SH-SY5Y (cell line): ENCODE measurements around the gene LRRC7.

Source experiments
- GATA2 ChIP-seq: IDR thresholded peaks from 2 replicates; pipeline ENCODE4 v1.6.1; 2011; ENCODE audit warnings: mild to moderate bottlenecking, low read depth, low read length
- GATA3 ChIP-seq: IDR thresholded peaks from 2 replicates; pipeline ENCODE4 v1.6.1; 2011; ENCODE audit warnings: low read depth, mild to moderate bottlenecking, low read length, moderate library complexity

LRRC7 gene

DNA sequence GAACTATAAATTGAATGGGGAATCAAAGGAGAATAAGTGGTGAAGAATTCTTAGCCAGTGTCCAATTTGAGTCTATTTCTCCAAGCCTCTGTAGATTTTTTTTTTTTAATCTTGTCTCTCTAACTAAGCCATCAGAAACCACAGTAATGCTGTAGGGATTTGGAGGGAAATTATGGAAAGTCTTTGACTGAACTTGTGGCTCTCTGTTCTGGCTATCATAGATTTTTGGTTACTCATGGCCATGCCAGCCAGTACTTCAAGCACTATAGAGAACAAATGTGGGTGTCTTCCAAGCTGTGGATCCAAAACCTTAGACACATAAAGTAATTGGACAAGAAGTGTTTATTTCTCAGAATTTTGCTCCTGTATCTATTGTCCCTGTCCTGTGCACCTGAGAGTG, 489.8 kb downstream of the LRRC7 start:
- TF ChIP-seq GATA3 (no peak), GATA2 (no peak)

DNA sequence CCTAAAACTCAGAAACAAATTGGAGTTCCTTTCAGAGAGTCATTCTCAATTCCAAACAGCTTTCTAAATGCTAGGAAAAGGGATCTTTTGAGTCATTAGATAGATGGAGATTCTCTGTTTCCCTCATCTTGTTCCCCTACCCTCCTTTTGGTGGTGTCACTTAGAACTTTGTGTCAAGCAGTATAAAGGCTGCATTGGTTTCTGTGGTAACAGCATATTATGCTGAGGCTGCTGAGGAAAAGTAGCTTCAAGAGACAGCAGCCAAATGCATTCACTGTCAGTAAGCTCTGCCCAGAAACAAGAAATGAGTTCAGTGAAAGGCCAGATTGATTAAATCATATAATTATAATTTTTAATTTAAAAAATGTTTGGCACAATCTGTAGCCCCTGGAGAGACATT, 493.5 kb downstream of the LRRC7 start:
- no peak for TF ChIP-seq GATA2
- TF ChIP-seq GATA3: no peak

DNA sequence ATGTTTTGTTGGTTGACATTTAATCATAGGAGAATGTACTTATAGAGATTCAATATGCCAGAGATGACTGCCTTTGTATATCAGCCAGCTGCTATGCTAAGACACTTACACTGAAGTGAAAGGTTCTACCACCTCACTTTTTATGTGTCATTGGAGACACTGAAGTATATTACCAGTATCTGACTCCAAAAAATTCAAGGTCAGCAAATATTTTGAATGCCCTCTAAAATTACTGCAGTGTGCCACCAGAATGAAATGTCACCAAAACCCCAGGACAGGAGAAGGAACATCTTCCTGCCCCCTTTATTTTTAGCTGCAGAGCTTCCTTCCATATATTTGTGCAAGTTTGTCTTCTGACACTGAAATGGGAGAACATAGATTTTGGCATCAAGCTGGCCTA, 496.1 kb downstream of the LRRC7 start:
- TF ChIP-seq GATA2: no peak
- no peak for TF ChIP-seq GATA3

DNA sequence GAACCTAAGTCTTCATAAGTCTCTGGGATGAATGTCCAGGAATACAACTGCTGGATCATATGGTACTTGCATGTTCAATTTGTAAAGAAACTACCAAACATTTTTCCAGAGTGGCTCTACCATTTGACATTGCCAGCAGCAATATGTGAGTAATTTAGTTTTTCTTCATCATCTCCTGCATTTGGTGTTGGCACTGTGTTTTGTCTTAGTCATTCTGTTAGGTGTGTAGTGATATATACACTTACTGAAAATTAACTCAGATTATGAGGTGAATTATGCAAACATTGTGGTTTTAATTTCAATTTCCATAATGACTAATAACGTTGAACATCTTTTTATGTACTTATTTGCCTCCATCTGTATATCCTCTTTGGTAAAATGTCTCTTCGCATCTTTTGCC, 499.0 kb downstream of the LRRC7 start:
- no peak for TF ChIP-seq GATA3
- TF ChIP-seq GATA2: no peak

DNA sequence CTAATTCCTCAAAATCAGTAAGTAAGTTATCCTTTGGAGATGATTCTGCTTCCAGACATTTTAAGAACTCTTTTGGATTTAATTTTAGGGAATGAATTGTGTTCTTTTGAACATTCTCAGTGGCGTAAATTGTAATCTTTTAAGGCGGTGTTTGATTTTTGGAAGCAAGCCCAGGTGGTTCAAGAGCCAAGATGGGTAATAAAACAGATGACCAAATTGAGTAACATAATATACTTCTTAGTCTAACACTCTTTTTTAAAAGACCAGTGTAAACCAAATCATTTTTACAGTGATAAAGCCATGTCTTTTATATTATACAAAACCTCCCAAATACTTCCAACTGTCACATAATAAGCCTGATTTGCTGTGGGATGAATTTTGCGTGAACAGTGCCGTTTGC, 503.9 kb downstream of the LRRC7 start:
- TF ChIP-seq GATA3: no peak
- no peak for TF ChIP-seq GATA2

DNA sequence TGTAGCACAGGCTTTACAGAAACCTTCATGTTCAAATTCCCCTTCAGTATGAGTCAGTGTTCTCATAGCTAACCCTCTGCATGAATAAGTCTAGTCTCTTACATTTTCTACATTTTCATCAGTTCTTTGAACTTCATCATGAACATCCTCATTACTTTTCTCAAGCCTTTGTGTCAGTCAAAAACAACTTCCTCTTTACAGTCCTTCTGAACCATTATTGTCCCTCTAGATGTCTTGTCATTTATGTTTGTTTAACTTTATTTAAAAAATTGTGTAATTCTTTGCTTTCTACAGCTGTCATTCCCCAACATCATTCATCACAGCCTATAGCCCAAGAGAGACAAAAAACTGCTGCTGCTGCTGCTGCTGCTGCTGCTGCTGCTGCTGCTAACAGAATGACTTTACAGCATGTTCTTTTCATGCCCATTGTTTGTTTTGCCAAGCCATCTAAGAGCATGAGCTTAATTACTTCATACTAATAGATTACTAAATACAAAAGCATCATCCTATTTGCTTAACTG, 504.6 kb downstream of the LRRC7 start:
- TF ChIP-seq GATA2 (no peak), GATA3 (no peak)

DNA sequence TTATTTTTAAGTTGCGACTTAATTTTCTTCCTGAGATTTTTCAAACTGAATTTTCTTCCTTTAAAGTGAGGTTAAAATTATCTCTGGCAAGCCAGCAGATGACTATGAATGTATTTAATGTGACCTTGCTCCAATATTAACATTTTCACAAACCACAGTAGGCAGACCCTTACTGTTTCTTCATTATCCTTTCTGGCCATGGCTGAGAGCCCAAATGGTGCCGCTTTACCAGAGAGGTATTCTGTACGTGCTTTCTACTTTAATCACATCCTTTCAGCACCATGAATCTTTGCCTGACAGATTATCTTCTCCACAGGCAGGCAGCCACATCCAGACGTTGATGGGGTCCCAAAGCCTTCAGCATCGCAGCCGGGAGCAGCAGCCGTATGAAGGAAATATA, 508.0 kb downstream of the LRRC7 start:
- TF ChIP-seq GATA3 (no peak), GATA2 (no peak)

DNA sequence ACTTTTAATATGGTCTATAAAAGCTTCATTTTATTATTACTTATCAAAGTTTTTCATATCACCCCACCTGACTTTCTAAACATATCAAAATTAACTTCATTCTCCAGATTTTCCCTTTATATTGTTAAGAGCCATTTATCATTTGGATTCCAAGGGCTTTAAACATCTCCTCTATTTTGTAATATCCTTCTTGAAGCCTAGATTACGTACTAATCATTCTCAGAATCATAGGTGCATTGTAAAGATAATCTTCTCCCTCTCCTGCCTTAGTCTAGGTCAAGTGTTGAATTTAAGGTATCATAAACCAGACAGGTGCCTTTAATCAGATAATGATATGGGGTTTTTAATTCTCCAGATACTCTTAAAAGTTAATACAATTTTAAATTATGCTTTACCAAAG, 509.3 kb downstream of the LRRC7 start:
- TF ChIP-seq GATA2 (no peak), GATA3 (no peak)

DNA sequence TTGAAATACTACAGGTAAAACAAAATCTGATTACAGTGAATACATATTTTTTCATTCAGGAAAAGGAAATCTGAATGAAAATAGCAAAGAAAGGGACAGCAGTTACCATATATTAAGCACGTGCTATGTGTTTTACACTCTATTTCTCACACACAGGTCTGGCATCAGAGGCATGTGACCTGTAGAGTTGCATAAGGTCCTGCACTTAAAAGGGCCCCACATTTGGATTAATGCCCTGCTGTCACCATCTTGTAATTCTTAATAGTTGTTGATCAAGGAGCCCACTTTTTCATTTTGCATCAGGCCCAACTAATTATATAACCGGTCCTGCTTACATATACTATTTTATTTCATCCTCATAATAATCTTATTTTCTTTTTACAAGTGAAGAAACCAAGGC, 511.8 kb downstream of the LRRC7 start:
- TF ChIP-seq GATA3 (no peak), GATA2 (no peak)

DNA sequence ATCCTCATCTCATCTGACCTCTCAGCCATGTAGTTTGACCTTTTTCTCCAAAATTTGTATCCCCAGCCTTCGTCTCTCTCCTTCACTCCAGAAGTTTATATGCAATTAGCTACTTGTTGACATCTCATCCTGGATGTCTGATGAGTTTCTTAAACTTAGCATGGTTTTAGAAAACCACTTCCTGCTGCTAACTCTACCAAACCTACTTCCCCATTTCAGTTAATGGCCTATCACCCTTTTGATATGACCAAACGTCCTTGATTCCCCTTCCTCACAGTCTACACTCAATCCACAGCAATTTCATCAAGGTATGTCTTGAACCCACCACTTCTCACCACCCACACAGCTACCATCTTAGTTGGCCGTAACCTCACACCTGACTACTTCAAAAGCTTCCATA, 515.8 kb downstream of the LRRC7 start:
- TF ChIP-seq GATA3: no peak

DNA sequence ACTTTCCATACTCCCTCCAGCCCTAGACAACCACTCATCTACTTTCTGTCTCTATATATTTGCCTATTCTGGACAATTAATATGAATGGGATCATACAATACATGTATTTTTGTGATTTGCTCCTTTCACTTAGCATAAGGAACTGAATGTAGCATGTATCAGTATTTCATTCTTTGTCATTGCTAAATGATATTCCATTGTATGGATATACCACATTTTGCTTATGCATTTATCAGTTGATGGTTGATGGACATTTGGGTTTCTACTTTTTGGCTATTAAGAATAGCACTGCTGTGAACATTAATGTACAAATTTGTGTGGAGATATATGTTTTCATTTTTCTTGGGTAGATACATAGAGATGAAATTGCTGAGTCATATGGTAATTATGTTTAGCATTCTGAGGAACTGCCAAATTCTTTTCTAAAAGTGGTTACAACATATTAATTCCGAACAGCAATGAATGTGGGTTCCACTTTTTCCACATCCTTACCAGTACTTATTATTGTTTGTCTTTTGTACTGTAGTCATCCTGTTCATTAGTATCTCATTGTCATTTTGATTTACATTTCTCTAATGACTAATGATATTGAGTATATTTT, 516.7 kb downstream of the LRRC7 start:
- TF ChIP-seq GATA2: no peak

DNA sequence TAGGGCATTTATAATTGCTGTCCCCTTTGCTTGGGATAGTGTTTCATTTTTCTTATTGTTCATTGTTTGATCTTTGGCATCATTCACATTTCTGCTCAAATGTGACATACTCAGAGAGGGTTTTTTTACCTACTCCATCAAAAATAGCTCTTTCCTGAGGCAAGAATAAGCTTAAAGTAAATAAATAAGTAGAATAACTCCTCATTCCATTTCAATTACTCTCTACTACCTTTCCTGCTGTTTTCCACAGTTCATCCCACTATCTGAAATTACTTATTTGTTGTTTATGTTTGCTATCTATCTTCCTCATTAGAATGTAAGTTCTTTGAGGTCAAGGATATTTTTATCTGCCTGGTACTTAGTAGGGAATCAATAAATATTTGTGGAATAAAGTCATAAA, 517.8 kb downstream of the LRRC7 start:
- TF ChIP-seq GATA2: no peak

DNA sequence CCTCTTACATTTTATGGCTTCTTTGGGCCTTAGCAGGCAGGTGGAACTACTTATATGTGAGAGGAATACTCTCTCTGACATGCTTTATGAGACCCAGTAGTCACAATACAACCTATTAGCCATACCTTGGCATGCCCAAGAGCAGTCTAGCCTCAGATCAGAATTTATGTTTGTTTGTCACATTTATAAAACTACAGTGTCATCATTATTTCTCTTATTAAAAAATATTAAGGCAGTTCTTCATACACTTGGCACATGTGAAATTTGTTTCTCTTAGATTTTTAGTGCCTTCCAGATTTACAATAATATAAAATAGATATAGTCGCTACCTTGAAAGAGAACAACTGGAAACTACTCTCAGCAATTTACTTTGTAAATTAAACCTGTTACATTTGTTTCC, 519.2 kb downstream of the LRRC7 start:
- TF ChIP-seq GATA3 (no peak), GATA2 (no peak)

DNA sequence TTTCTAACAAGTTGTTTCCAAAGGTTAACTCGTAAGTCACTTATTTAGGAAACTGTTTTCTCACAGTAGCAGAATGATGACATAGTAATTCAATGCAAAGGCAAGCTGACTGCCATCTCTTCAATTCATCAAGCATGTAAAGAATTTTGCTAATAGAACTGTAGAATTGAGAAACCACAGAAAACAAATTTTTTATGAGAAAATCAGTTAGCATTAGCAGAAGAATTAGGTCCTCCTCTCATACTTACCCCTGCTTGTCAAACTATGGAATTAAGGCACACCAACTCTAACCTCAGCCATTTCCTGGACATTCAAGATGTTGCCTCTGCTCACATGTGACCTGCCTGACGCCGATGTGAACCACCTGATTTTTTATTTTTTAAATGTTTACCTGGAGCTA, 522.4 kb downstream of the LRRC7 start:
- TF ChIP-seq GATA3: no peak
- TF ChIP-seq GATA2: no peak

DNA sequence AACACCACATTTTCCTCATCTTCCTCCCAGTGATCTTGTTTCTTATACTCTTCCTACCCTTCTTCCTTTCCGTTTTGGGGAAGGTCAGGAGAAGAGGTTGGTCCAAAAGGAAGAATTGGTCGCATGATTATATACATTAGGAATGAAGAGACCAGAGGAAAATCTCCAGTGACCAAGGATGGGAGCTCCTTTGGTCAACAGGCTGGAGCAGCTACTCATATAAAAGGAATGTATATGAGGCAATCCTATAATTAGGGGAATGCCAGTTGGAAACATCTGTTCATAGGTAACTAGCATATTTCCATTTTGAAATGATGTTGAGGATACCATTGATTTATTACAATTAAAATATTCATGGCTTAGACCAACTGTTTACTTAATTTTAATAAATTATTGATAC, 523.2 kb downstream of the LRRC7 start:
- TF ChIP-seq GATA3 (no peak), GATA2 (no peak)

DNA sequence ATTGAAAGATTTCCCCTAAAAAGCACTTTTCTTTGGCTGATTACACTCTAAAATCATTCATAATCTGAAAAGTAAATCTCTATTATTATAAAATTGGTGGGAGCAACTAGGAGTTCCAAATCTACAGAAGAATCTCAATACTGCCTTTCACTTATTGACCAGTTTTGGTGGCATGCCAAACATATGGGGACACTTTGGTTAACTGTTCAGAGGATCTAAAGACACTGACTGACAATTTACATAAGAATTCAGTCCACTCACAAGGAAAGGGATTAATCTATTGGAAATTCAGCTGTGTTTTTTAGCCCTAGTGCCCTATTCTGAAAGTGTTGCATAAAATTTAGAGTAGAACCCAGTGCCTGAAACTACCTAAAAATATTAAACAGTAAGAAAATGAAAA, 524.1 kb downstream of the LRRC7 start:
- no peak for TF ChIP-seq GATA3
- TF ChIP-seq GATA2: no peak

DNA sequence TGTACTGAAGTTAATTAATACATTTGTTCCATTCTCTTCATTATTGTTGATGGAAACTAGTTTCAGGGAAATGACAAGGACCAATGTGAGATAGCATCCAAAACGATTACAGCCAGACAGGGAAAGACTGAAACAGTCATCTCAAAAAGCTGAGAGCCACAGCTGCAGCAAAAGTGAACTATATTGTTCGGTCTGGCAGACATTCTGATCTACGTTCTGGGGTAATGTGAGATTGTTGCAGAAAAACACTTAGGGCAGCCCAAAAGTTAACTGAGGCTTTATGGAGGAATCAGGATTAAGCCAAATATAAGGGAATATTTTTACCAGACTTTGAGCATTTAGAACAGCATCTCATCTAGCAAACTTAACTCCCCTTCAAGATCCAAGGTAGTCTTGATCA, 524.8 kb downstream of the LRRC7 start:
- TF ChIP-seq GATA2 (no peak), GATA3 (no peak)

DNA sequence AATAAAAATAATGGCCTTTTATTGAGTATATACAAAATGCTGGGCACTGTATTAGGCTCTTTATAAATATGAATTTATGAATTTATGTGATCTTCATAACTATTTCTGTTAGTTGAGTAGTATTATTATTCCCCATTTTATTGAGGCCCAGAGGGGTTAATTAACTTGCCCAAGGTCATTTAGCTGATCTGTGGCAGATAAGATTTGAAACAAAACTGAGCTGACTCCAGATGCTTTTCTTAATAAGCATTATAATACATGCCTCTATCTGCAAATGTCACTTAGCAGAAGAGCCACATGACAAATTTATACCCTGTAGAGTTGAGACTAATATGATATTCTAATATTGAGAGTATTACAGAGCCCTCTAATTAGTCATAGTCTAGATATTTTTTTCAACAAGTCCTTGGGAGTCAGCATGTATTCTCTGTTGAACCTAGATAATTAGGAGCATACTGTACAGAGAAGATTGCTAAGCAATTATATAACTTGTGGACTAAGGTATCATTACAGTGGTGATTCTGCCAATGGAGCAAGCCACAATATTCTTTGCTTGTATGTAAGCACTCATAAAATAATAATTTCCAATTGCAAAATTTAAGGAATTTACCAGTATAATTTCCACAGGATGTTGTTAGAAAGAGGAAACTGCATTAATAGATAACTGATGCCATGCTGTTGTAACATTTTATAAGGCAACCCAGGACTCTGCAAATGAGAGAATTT, 525.7 kb downstream of the LRRC7 start:
- peak; percentile 91 for TF ChIP-seq GATA3
- TF ChIP-seq GATA2: peak; percentile 69; the same call in 1 of the 2 replicates
